Thyroid gland (tissue), 4 donors: ENCODE results near the gene LYRM2.

Experiments
- CTCF ChIP-seq, 6 experiments: fragments of 200-600 bp in 3 of 6; fragments of 450-650 bp in 3 of 6; sonication (generic) in 3 of 6; IDR thresholded peaks; one replicate each; pipeline ENCODE4 v1.5.1; 2016 to 2019; ENCODE audit warnings: antibody characterized with exemption in 6 of 6, mild to moderate bottlenecking in 2 of 6, inconsistent platforms in 1 of 6, moderate library complexity in 1 of 6
- POLR2A ChIP-seq, 2 donors: fragments of 450-650 bp; IDR thresholded peaks; one replicate each; pipeline ENCODE4 v1.6.1; 2017; ENCODE audit warnings: antibody characterized with exemption in 2 of 2, mild to moderate bottlenecking in 2 of 2, moderate library complexity in 1 of 2

- no peak for TF ChIP-seq POLR2A (IDR thresholded peaks at IDR 0.05)
- TF ChIP-seq CTCF (IDR thresholded peaks at IDR 0.05): no peak
Observed at GRCh38 chr6:89563866-89564265, 74.7 kb downstream of the LYRM2 start.
